DMS153 (cell line): ENCODE results near the gene GRAPL.
"Not testable (repeated sequence)": the region's sequence is repeated elsewhere in the genome, so short reads cannot be mapped to it uniquely, and the experiment has no call there.

Experiments
- DNase-seq: peaks from one replicate; lab custom pipeline; 2025; lab: John Stamatoyannopoulos, UW

Gene GRAPL

GRCh38 chr17:19136605-19137004 is 9.2 kb downstream of the GRAPL start:
- not testable (repeated sequence) for DNase-seq

- not testable (repeated sequence) for DNase-seq
Observed at GRCh38 chr17:19137959-19138358, 10.6 kb downstream of the GRAPL start.

- not testable (repeated sequence) for DNase-seq
Observed at GRCh38 chr17:19141366-19142155, 14.2 kb downstream of the GRAPL start.

- DNase-seq: not testable (repeated sequence)
Observed at GRCh38 chr17:19142419-19142818, 15.0 kb downstream of the GRAPL start.

- not testable (repeated sequence) for DNase-seq
Observed at GRCh38 chr17:19143097-19143777, 15.8 kb downstream of the GRAPL start.

- not testable (repeated sequence) for DNase-seq
Observed at GRCh38 chr17:19144373-19144772, 17.0 kb downstream of the GRAPL start.

GRCh38 chr17:19145471-19145870 is 18.1 kb downstream of the GRAPL start:
- DNase-seq: not testable (repeated sequence)

GRCh38 chr17:19150678-19151615 is 23.6 kb downstream of the GRAPL start:
- DNase-seq: not testable (repeated sequence)

- not testable (repeated sequence) for DNase-seq
Observed at GRCh38 chr17:19157628-19158027, 30.2 kb downstream of the GRAPL start.

- DNase-seq: not testable (repeated sequence)
Observed at GRCh38 chr17:19158478-19158877, 31.1 kb downstream of the GRAPL start.

- not testable (repeated sequence) for DNase-seq
Observed at GRCh38 chr17:19158938-19159337, 31.5 kb downstream of the GRAPL start.

- not testable (repeated sequence) for DNase-seq
Observed at GRCh38 chr17:19161308-19162107, 34.1 kb downstream of the GRAPL start.

GRCh38 chr17:19162384-19163216 is 35.2 kb downstream of the GRAPL start:
- not testable (repeated sequence) for DNase-seq

GRCh38 chr17:19174422-19174821 is 47.0 kb downstream of the GRAPL start:
- not testable (repeated sequence) for DNase-seq

GRCh38 chr17:19175410-19175809 is 48.0 kb downstream of the GRAPL start:
- not testable (repeated sequence) for DNase-seq

- DNase-seq: not testable (repeated sequence)
Observed at GRCh38 chr17:19181040-19181875, 53.9 kb downstream of the GRAPL start.

- DNase-seq: not testable (repeated sequence)
Observed at GRCh38 chr17:19187883-19188869, 60.8 kb downstream of the GRAPL start.
